HT-29 (cell line): ENCODE results near the gene MAB21L4. TPM values are rescaled to one million over a fixed set of nuclear protein-coding genes. Genes with fewer than 3 reads are reported as not detected.

ENCODE experiments used
- DNase-seq: peaks from one replicate; pipeline ENCODE4 v3.0.0-alpha.2; 2015; ENCODE audit warnings: low spot score
- total RNA-seq: library from RNA; depleted of rRNA; stranded (reverse); fragments of >200 nt; shearing (Covaris generic); gene quantifications from 2 replicates; pipeline ENCODE4 v1.2.3, GENCODE V29; 2014; rRNA removed

MAB21L4 gene
- total RNA-seq, 1 experiment from 2014 or later = 20.7 TPM

DNA sequence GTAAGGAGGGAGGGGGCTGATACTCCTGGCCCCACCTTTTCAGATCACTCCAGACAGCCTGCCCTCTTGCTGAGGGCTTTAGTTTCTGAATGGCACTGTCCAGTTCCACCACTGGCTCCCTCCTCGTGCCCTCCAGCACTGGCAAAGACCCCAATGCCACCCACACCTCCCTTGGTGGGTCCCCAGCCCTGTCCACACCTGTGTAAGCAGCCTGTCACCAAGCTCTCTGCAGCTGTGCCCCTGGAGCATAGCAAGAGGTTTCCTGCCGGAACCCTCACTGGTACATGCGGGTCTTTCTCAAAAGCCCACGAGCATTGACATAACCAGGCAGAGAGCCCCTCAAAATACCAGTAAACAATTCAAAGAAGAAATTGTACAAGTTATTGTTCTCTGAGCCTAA lies 58.3 kb downstream of the MAB21L4 start:
- no peak for DNase-seq

DNA sequence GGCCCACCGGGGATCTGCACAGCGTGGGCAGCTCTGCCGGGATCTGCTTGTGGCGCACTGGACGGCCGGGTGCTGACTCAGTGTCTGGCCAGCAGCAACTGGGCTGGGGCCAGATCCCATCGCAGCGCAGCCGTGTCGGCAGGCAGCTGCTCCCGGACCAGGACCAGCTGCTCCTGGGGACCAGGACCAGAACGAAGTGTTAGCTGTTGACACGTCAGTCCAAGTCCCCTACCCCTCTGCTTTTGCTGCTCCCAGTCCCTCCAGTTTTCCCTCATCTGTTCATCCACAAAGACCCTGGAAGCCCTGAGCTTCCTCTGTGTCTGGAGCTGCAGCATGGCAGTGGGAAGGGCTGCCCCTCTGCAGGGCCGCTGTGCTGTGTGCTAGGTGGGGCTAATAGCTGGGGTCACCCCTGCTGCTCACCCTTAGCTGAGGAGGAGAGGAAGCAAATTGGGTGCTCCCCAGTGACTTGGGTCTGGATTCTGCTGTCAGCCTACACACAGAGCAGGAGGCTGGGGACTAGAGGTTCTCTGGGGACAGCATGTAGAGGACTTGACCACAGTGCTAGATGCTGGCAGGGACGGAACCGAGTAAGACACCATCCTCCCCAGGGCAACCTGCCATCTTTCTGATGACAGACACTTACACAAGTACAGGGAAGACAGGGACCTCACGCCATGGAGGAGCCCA lies 59.0 kb downstream of the MAB21L4 start:
- DNase-seq = no peak

Other genes starting within 250 kb of the MAB21L4 start
- gene AQP12B, start 213.3 kb downstream of the MAB21L4 start, total RNA-seq = not detected in 2 replicates
- not detected in 2 replicates for gene AQP12A, start 204.3 kb downstream of the MAB21L4 start, total RNA-seq
- gene KIF1A, start 75.9 kb downstream of the MAB21L4 start, total RNA-seq = not detected in 2 replicates
- gene AGXT, start 27.3 kb downstream of the MAB21L4 start, total RNA-seq = 1.6 and 3.0 TPM in 2 replicates
- not detected in 2 replicates for gene CROCC2, start 10.2 kb upstream of the MAB21L4 start, total RNA-seq
- gene SNED1, start 102.5 kb upstream of the MAB21L4 start, total RNA-seq = not detected in 2 replicates
- 29.0 and 29.8 TPM in 2 replicates for gene MTERF4, start 206.1 kb upstream of the MAB21L4 start, total RNA-seq